Measurements from ENCODE around the gene PLCH1. TPM values are rescaled to one million over a fixed set of nuclear protein-coding genes. Genes with fewer than 3 reads are reported as not detected.

PLCH1 gene
- total and polyA plus RNA-seq, 9 of the 15 experiments (the other 6 are each of a cell fraction or from before 2014, with no cell fraction given), result 0.17 to 0.62 (median 0.40) TPM

- TF ChIP-seq, protein P1, sequence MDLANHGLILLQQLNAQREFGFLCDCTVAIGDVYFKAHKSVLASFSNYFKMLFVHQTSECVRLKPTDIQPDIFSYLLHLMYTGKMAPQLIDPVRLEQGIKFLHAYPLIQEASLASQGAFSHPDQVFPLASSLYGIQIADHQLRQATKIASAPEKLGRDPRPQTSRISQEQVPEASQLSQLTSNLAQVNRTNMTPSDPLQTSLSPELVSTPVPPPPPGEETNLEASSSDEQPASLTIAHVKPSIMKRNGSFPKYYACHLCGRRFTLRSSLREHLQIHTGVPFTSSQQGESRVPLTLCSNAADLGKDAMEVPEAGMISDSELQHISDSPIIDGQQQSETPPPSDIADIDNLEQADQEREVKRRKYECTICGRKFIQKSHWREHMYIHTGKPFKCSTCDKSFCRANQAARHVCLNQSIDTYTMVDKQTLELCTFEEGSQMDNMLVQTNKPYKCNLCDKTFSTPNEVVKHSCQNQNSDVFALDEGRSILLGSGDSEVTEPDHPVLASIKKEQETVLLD (IDR thresholded peaks at IDR 0.05), result peak; percentile 59; the same call in 1 of the 2 replicates
- peak in 1 of 2 experiments; percentile 52; a peak in 1 of 4 replicates for TF ChIP-seq TBL1XR1 (IDR thresholded peaks at IDR 0.05; ENCODE audit: low read length in 2 of 2)
- TF ChIP-seq TSHZ1 (CRISPR knock-in tag; IDR thresholded peaks at IDR 0.05), result no peak
- peak; percentile 93 for TF ChIP-seq DPF2 (IDR thresholded peaks at IDR 0.05)
- TF ChIP-seq TAF9B (IDR thresholded peaks at IDR 0.05; ENCODE audit: partially characterized antibody), result peak; percentile 37
- TF ChIP-seq ETS2 (tag; IDR thresholded peaks at IDR 0.05; ENCODE audit: borderline replicate concordance, poor library complexity, severe bottlenecking), result no peak
- TF ChIP-seq ZNF3 (CRISPR knock-in tag; IDR thresholded peaks at IDR 0.05), result no peak
- no peak for TF ChIP-seq RBM34 (IDR thresholded peaks at IDR 0.05; ENCODE audit: borderline replicate concordance, insufficient read depth, low read length)
- TF ChIP-seq NFATC3 (IDR thresholded peaks at IDR 0.05), result no peak
- TF ChIP-seq MBD1 (CRISPR knock-in tag; IDR thresholded peaks at IDR 0.05), result no peak
- TF ChIP-seq ZMIZ1 (IDR thresholded peaks at IDR 0.05; ENCODE audit: low read depth in 2 of 2, low read length in 2 of 2), result peak in 1 of 2 experiments; percentile 88; a peak in 2 of 4 replicates
- peak; percentile 90 for TF ChIP-seq ZNF589 (CRISPR knock-in tag; IDR thresholded peaks at IDR 0.05; ENCODE audit: low read depth)
- TF ChIP-seq, protein P2, sequence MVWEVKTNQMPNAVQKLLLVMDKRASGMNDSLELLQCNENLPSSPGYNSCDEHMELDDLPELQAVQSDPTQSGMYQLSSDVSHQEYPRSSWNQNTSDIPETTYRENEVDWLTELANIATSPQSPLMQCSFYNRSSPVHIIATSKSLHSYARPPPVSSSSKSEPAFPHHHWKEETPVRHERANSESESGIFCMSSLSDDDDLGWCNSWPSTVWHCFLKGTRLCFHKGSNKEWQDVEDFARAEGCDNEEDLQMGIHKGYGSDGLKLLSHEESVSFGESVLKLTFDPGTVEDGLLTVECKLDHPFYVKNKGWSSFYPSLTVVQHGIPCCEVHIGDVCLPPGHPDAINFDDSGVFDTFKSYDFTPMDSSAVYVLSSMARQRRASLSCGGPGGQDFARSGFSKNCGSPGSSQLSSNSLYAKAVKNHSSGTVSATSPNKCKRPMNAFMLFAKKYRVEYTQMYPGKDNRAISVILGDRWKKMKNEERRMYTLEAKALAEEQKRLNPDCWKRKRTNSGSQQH (CRISPR knock-in tag; IDR thresholded peaks at IDR 0.05), result 0 out of 2 replicates have a peak, but pooled peaks have one; percentile 21
- TF ChIP-seq HNRNPLL (IDR thresholded peaks at IDR 0.05; ENCODE audit: low read depth, low read length, poor library complexity, severe bottlenecking), result no peak
These were observed 409.8 kb downstream of the PLCH1 start (continued) for GRCh38 chr3:155334914-155335723.

Measured in K562 (cell line).